GM19438 (cell line): Measurements from ENCODE around the gene KCNIP3.

Source experiments
- ATAC-seq: cut with Tn5 transposase; IDR thresholded peaks from one replicate; pipeline ENCODE4 v1.9.1; 2021; ENCODE audit warnings: low read depth; ENCODE audit not compliant: unreplicated experiment

The KCNIP3 gene

GRCh38 chr2:95311815-95312542 is 14.8 kb downstream of the KCNIP3 start:
- ATAC-seq = no peak

- no peak for ATAC-seq
These were observed 15.5 kb downstream of the KCNIP3 start for GRCh38 chr2:95312543-95313201.

- no peak for ATAC-seq
These were observed 16.4 kb downstream of the KCNIP3 start for GRCh38 chr2:95313296-95314131.

GRCh38 chr2:95314598-95314963 is 17.4 kb downstream of the KCNIP3 start:
- no peak for ATAC-seq

GRCh38 chr2:95314964-95315611 is 17.9 kb downstream of the KCNIP3 start:
- no peak for ATAC-seq

- ATAC-seq = no peak
These were observed 18.8 kb downstream of the KCNIP3 start for GRCh38 chr2:95315801-95316411.

GRCh38 chr2:95316466-95317122 is 19.4 kb downstream of the KCNIP3 start:
- no peak for ATAC-seq

GRCh38 chr2:95317123-95317500 is 20.0 kb downstream of the KCNIP3 start:
- no peak for ATAC-seq

GRCh38 chr2:95317665-95318425 is 20.7 kb downstream of the KCNIP3 start:
- ATAC-seq = no peak

GRCh38 chr2:95318431-95319220 is 21.5 kb downstream of the KCNIP3 start:
- no peak for ATAC-seq

- ATAC-seq = no peak
These were observed 22.6 kb downstream of the KCNIP3 start for GRCh38 chr2:95319481-95320343.

GRCh38 chr2:95320344-95320712 is 23.2 kb downstream of the KCNIP3 start:
- ATAC-seq = no peak

- no peak for ATAC-seq
These were observed 24.0 kb downstream of the KCNIP3 start for GRCh38 chr2:95320986-95321767.

- no peak for ATAC-seq
These were observed 26.4 kb downstream of the KCNIP3 start for GRCh38 chr2:95323347-95324155.

GRCh38 chr2:95325026-95325425 is 27.9 kb downstream of the KCNIP3 start:
- no peak for ATAC-seq
